Iris pigment epithelial cell (primary cell): ENCODE data around the gene L1TD1.
A peak's percentile ranks its signal among the peaks of the same experiment; 100 is the strongest.
"Not testable (repeated sequence)": the region's sequence is repeated elsewhere in the genome, so short reads cannot be mapped to it uniquely, and the experiment has no call there.

Experiments used
- DNase-seq: peaks from one replicate; pipeline ENCODE4 v3.0.0-alpha.2; 2011; ENCODE audit warnings: low read depth

The L1TD1 gene

GRCh38 chr1:62207187-62207586 is 12.5 kb downstream of the L1TD1 start:
- no peak for DNase-seq

- no peak for DNase-seq
Measured at GRCh38 chr1:62208087-62208486, 13.4 kb downstream of the L1TD1 start.

DNA sequence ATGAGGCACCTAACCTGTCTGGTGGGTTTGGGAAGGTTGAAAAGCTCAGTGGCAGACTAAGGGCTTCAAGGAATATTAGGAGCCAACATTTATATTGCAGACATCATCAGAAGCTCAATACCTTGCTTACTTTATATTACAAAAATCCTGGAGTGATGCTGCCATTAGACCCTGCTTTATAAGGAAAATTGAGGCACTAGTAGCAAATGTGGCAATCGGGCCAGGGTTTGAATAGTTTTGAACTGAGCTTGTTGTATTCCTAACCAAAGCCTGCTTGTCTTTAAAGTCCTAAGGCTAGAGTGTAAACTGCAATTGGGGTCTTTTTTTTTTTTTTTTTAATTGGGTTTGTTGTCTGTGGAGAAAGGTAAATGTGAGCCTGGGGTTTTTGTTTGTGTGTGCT is 14.3 kb downstream of the L1TD1 start:
- no peak for DNase-seq

GRCh38 chr1:62209931-62210595 is 15.4 kb downstream of the L1TD1 start:
- DNase-seq = no peak

DNA sequence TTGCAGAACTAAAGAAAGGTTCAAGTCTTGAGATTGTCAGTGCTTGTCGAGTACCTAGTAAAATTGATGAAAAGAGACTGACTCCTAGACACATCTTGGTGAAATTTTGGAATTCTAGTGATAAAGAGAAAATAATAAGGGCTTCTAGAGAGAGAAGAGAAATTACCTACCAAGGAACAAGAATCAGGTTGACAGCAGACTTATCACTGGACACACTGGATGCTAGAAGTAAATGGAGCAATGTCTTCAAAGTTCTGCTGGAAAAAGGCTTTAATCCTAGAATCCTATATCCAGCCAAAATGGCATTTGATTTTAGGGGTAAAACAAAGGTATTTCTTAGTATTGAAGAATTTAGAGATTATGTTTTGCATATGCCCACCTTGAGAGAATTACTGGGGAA is 16.3 kb downstream of the L1TD1 start:
- no peak for DNase-seq

GRCh38 chr1:62212411-62212810 is 17.8 kb downstream of the L1TD1 start:
- DNase-seq = no peak

- no peak for DNase-seq
Measured at GRCh38 chr1:62213075-62213914, 18.6 kb downstream of the L1TD1 start.

DNA sequence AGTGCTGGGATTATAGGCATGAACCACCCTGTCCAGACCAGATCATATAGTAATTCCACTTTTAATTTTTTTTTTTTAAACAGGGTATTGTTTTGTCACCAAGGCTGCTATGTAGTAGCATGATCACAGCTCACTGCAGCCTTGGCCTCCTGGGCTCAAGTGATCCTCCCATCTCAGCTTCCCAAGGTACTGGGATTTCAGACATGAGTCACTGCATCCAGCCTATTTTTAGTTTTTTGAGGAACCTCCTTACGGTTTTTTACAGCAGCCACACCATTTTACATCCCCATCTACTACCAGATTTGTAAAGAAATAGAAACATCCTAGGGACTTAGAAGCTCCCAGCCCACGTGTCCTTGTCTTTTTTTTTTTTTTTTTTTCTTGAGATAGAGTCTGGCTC is 24.0 kb downstream of the L1TD1 start:
- no peak for DNase-seq

GRCh38 chr1:62220456-62220855 is 25.8 kb downstream of the L1TD1 start:
- not testable (repeated sequence) for DNase-seq

GRCh38 chr1:62221171-62221570 is 26.5 kb downstream of the L1TD1 start:
- DNase-seq = no peak

GRCh38 chr1:62222321-62222720 is 27.7 kb downstream of the L1TD1 start:
- DNase-seq = no peak

GRCh38 chr1:62224182-62224581 is 29.5 kb downstream of the L1TD1 start:
- DNase-seq = no peak

DNA sequence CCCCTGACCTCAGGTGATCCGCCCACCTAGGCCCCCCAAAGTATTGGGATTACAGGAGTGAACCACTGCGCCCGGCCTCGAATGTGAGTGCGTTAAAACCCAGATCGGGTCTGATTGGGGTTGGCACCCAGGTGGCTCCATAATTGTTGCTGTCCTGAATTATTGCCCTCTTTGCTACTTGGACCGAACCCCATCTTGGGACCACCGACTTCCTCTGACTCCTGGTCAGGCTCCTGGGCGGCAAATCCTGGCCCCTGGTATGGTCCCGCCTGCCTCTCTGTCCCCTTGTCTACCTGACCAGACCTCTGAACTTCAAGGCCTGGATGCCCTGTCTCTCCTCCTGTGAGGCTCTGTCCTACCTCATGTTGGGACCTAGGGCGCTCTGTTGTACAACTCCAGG is 32.8 kb downstream of the L1TD1 start:
- DNase-seq = no peak

- DNase-seq = no peak
Measured at GRCh38 chr1:62228136-62228882, 33.7 kb downstream of the L1TD1 start.

GRCh38 chr1:62228883-62229187 is 34.2 kb downstream of the L1TD1 start:
- no peak for DNase-seq

DNA sequence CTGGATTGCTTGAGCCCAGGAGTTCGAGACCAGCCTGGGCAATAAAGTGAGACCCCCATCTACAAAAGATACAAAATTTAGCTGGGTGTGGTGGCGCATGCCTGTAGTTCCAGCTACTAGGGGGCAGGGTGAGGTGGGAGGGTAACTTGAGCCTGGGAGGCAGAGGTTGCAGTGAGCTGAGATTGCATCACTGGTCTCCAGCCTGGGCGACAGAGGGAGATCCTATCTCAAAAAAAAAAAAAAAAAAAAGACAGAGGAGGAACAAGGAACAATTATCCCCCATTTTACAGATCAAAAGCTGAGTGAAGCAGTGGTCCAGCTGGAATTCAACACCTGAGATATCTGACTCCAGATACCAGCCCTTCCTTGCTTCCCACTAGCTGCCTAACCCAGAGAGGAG is 34.8 kb downstream of the L1TD1 start:
- DNase-seq = no peak

DNA sequence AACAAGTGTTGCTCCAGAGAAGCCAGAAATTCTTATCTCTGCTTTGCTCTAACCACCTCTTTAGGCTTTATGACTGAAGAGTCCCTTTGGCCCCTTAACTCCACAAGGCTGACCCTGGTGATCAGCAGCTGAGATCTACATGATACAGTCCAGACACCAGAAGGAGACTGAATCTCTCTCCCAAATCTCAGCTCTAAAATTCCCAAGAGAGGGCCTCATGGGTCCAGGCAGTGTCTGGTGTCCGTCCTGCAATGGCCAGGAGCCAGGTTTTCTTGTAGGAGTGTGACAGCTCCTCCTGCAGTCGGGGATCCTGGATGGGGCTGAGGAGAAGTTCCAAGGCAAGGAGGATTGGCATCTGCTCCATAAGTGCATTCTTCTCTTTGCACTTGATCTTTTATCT is 35.3 kb downstream of the L1TD1 start:
- DNase-seq = no peak

GRCh38 chr1:62230718-62231117 is 36.1 kb downstream of the L1TD1 start:
- peak; percentile 72 for DNase-seq

DNA sequence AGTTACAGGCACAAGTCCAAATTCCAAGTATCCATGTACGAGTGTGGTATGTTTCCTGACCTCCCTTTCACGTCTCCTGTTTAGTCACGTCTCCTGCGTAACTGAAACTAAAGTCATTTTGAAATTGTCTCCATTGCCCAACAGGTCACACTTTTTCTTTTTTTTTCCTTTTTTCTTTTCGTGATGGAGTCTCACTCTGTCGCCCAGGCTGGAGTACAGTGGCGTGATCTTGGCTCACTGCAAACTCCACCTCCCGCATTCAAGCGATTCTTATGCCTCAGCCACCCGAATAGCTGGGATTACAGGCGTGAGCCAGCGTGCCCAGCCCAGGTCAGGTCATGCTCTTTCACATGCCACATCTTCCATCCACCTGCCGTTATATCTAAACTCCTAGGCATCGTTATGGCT is 38.2 kb downstream of the L1TD1 start:
- no peak for DNase-seq

GRCh38 chr1:62233926-62234450 is 39.3 kb downstream of the L1TD1 start:
- DNase-seq = no peak

DNA sequence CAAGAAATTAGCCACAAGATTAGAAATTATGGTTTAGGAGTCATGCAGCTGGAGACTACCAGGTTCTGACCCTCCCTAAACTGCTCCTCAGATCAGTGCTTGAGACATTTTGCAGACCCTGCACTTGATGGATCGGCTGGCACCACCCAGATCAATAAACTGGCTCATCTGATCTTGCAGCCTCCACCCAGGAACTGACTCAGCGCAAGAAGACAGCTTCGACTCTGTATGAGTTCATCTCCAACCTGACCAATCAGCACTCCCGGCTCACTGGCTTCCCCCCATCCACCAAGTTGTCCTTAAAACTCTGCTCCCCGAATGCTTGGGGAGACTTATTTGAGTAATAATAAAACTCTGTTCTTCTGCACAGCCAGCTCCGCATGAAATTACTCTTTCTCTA is 40.0 kb downstream of the L1TD1 start:
- no peak for DNase-seq

GRCh38 chr1:62235576-62235975 is 40.9 kb downstream of the L1TD1 start:
- no peak for DNase-seq

GRCh38 chr1:62237361-62237760 is 42.7 kb downstream of the L1TD1 start:
- DNase-seq = no peak
